ENCODE results near the gene NOD1. TPM values are rescaled to one million over a fixed set of nuclear protein-coding genes. Genes with fewer than 3 reads are reported as not detected.

Gene NOD1
- total and polyA plus RNA-seq, 2 of the 8 experiments (the other 6 are each of a cell fraction or from before 2014, with no cell fraction given): 3.8 to 6.5 TPM

- no peak overlapping the region for H2BK12ac ChIP-seq (ENCODE audit: low read depth, low read length)
- FAIRE-seq (no peak), DNase-seq (ENCODE audit: low read depth in 1 of 2, low spot score in 2 of 2) (peak in 1 of 2 experiments; percentile 34)
- H4K8ac ChIP-seq (ENCODE audit: extremely low read depth, insufficient read depth, low read length): no peak overlapping the region
- no peak for TF ChIP-seq SIX5 (IDR thresholded peaks at IDR 0.05; ENCODE audit: low read depth, low read length)
- TF ChIP-seq CHD1 (IDR thresholded peaks at IDR 0.05; ENCODE audit: low read depth, low read length): no peak
- no peaks in the 10 kb centered on the region for H3K4me1 ChIP-seq (replicated peaks in 1 of 4; ENCODE audit: control insufficient read depth in 3 of 4, insufficient read depth in 4 of 4, low read length in 3 of 4)
- no peak overlapping the region for H3K4me2 ChIP-seq (ENCODE audit: insufficient read depth in 1 of 2, low read depth in 2 of 2, low read length in 2 of 2)
- no peak overlapping the region for H3K14ac ChIP-seq (ENCODE audit: insufficient read length)
- H2AFZ ChIP-seq (ENCODE audit: low read length): no peak overlapping the region
- H3K18ac ChIP-seq (ENCODE audit: extremely low read depth, low read length): no peak overlapping the region
- POLR2A ChIA-PET (ENCODE audit: partially characterized antibody): no interaction called here
- no peak overlapping the region for H4K91ac ChIP-seq (replicated peaks; ENCODE audit: insufficient read length, low read length)
- CTCF ChIA-PET (ENCODE audit: partially characterized antibody): interaction anchor here (1.0 to 1.6 kb wide), 5 partner anchors 9 to 181 kb away, joined by 3 to 10 read pairs (median 3); no protein-coding TSS in a partner anchor
- H2AK5ac ChIP-seq (ENCODE audit: low read depth, low read length): no peak overlapping the region
- H3K23ac ChIP-seq (ENCODE audit: insufficient read length): no peak overlapping the region
- 93% methylated on average over 13 of the region's 13 CpGs; no CpG with 5 or more reads in 1 of the 2 experiments for WGBS, 2 experiments (ENCODE audit: extremely low coverage in 1 of 2, insufficient coverage in 1 of 2, insufficient read length in 1 of 2, insufficient replicate concordance in 2 of 2, low coverage in 1 of 2, low lambda C conversion rate in 2 of 2, missing lambda C conversion rate in 1 of 2)
- H4K5ac ChIP-seq (ENCODE audit: insufficient read length, low read depth, low read length): no peak overlapping the region
- H2BK120ac ChIP-seq (replicated peaks; ENCODE audit: low read depth, low read length): no peak overlapping the region
- H2BK20ac ChIP-seq (ENCODE audit: low read length): no peak overlapping the region
- H3K79me1 ChIP-seq (ENCODE audit: low read depth, low read length): no peaks in the 10 kb centered on the region
- no peaks in the 10 kb centered on the region for H4K20me1 ChIP-seq (replicated peaks in 1 of 2; ENCODE audit: control insufficient read depth in 1 of 2, insufficient read depth in 2 of 2, low read length in 2 of 2)
- no peaks in the 10 kb centered on the region for H3K79me2 ChIP-seq (ENCODE audit: control insufficient read depth in 1 of 2, insufficient read depth in 2 of 2, low read length in 2 of 2)
- no peak overlapping the region for H3K27ac ChIP-seq (ENCODE audit: low read depth, low read length)
- no peak overlapping the region for H3K4ac ChIP-seq (replicated peaks; ENCODE audit: insufficient read length, low read depth, low read length)
- no peak overlapping the region for H3K56ac ChIP-seq (replicated peaks; ENCODE audit: insufficient read length, low read depth, low read length)
- no peaks in the 10 kb centered on the region for H3K23me2 ChIP-seq (ENCODE audit: low read depth, low read length)
- no peak overlapping the region for H3K4me3 ChIP-seq (ENCODE audit: extremely low read depth in 1 of 4, insufficient read depth in 2 of 4, low read depth in 3 of 4, low read length in 4 of 4)
- no peaks in the 10 kb centered on the region for H3K9me3 ChIP-seq (ENCODE audit: insufficient read depth in 2 of 2, low read depth in 1 of 2, low read length in 1 of 2)
- H2BK15ac ChIP-seq (ENCODE audit: low read length): no peak overlapping the region
- no peaks in the 10 kb centered on the region; a peak in 1 of 8 replicates for H3K36me3 ChIP-seq (ENCODE audit: control insufficient read depth in 2 of 4, insufficient read depth in 4 of 4, low read length in 3 of 4)
- no peak overlapping the region for H2BK5ac ChIP-seq (ENCODE audit: low read depth, low read length)
- H3K9ac ChIP-seq (replicated peaks in 1 of 4; ENCODE audit: extremely low read depth in 1 of 4, low read depth in 3 of 4, low read length in 3 of 4): no peak overlapping the region
- H3K27me3 ChIP-seq (replicated peaks in 1 of 4; ENCODE audit: control insufficient read depth in 3 of 4, extremely low read depth in 1 of 4, insufficient read depth in 3 of 4, low read length in 3 of 4): no peaks in the 10 kb centered on the region
Observed at GRCh38 chr7:30406664-30407425, 71.7 kb downstream of the NOD1 start.

Measured in H1 (cell line).